Measurements from ENCODE around the gene NSDHL. TPM values are rescaled to one million over a fixed set of nuclear protein-coding genes. Genes with fewer than 3 reads are reported as not detected.
A peak's percentile ranks its signal among the peaks of the same experiment; 100 is the strongest.

NSDHL gene
- total RNA-seq, 4 donors from 2014 or later, result 1.4 to 21.0 (median 13.5) TPM

- intact Hi-C loops (cut with DNase I; ENCODE audit: low total_unique reads), result no loop called here
- no peaks in the 10 kb centered on the region for H3K36me3 ChIP-seq
- H3K4me3 ChIP-seq, result no peak overlapping the region
- in situ Hi-C loops (cut with MboI; ENCODE audit: low pct_ligation_motif_present in 1 of 4, low pct_unique_long_range_greater_than_20kb in 1 of 4, low sequenced_read_pairs in 3 of 4), result loop anchor here in 1 of 4 donors (25.0 kb wide), 1 partner anchor 1085 kb away; the partner anchor contains the start of gene CNGA2
- no peaks in the 10 kb centered on the region for H3K27me3 ChIP-seq
- 55% methylated on average over 6 of the region's 6 CpGs; no CpG with 5 or more reads in 1 of the 2 donors for WGBS, 2 donors (ENCODE audit: low coverage in 1 of 2)
- H3K9me3 ChIP-seq, result no peaks in the 10 kb centered on the region
- H3K4me1 ChIP-seq, result no peaks in the 10 kb centered on the region
- H3K27ac ChIP-seq, result no peak overlapping the region
- DNase-seq, result no peak
- no peak for TF ChIP-seq EP300 (IDR thresholded peaks at IDR 0.05; ENCODE audit: low read depth)
- no peak for TF ChIP-seq POLR2A (IDR thresholded peaks at IDR 0.05)
- TF ChIP-seq CTCF (IDR thresholded peaks at IDR 0.05), result no peak
- TF ChIP-seq POLR2AphosphoS5 (IDR thresholded peaks at IDR 0.05), result no peak
Observed at GRCh38 chrX:152822383-152823086, 8.3 kb upstream of the NSDHL start.

GRCh38 chrX:152823657-152824056, 7.2 kb upstream of the NSDHL start:
- intact Hi-C loops (cut with DNase I; ENCODE audit: low total_unique reads), result no loop called here
- H3K36me3 ChIP-seq, result no peaks in the 10 kb centered on the region
- DNase-seq, result no peak
- H3K27ac ChIP-seq, result no peak overlapping the region
- no peak for TF ChIP-seq CTCF (IDR thresholded peaks at IDR 0.05)
- TF ChIP-seq POLR2AphosphoS5 (IDR thresholded peaks at IDR 0.05), result no peak
- no peak for TF ChIP-seq POLR2A (IDR thresholded peaks at IDR 0.05)
- no peak for TF ChIP-seq EP300 (IDR thresholded peaks at IDR 0.05; ENCODE audit: low read depth)
- H3K4me1 ChIP-seq, result no peaks in the 10 kb centered on the region
- WGBS, 2 donors (ENCODE audit: low coverage in 1 of 2), result 76 to 100% methylated on average over 1 to 6 of the region's 6 CpGs
- no peaks in the 10 kb centered on the region for H3K9me3 ChIP-seq
- in situ Hi-C loops (cut with MboI; ENCODE audit: low pct_ligation_motif_present in 1 of 4, low pct_unique_long_range_greater_than_20kb in 1 of 4, low sequenced_read_pairs in 3 of 4), result loop anchor here in 1 of 4 donors (25.0 kb wide), 1 partner anchor 1086 kb away; the partner anchor contains the start of gene CNGA2
- no peak overlapping the region for H3K4me3 ChIP-seq
- no peaks in the 10 kb centered on the region for H3K27me3 ChIP-seq

GRCh38 chrX:152824841-152825374, 6.0 kb upstream of the NSDHL start:
- WGBS, 2 donors (ENCODE audit: low coverage in 1 of 2), result 63% methylated on average over 7 of the region's 7 CpGs; no CpG with 5 or more reads in 1 of the 2 donors
- TF ChIP-seq POLR2AphosphoS5 (IDR thresholded peaks at IDR 0.05), result no peak
- TF ChIP-seq CTCF (IDR thresholded peaks at IDR 0.05), result no peak
- no peak for TF ChIP-seq EP300 (IDR thresholded peaks at IDR 0.05; ENCODE audit: low read depth)
- TF ChIP-seq POLR2A (IDR thresholded peaks at IDR 0.05), result no peak
- no peak for DNase-seq
- Histone ChIP-seq H3K27me3 (no peaks in the 10 kb centered on the region), H3K27ac (no peak overlapping the region), H3K4me1 (peaks cover 0 to 3% (median 0%) of the 10 kb centered on the region in 4 donors), H3K9me3 (no peaks in the 10 kb centered on the region), H3K4me3 (no peak overlapping the region), H3K36me3 (no peaks in the 10 kb centered on the region)
- in situ Hi-C loops (cut with MboI; ENCODE audit: low pct_ligation_motif_present in 1 of 4, low pct_unique_long_range_greater_than_20kb in 1 of 4, low sequenced_read_pairs in 3 of 4), result loop anchor here in 1 of 4 donors (25.0 kb wide), 1 partner anchor 1088 kb away; the partner anchor contains the start of gene CNGA2
- intact Hi-C loops (cut with DNase I; ENCODE audit: low total_unique reads), result no loop called here

- in situ Hi-C loops (cut with MboI; ENCODE audit: low pct_ligation_motif_present in 1 of 4, low pct_unique_long_range_greater_than_20kb in 1 of 4, low sequenced_read_pairs in 3 of 4), result no loop called here
- Histone ChIP-seq H3K9me3 (no peaks in the 10 kb centered on the region), H3K4me1 (peaks cover 0 to 15% (median 5%) of the 10 kb centered on the region in 4 donors), H3K27ac (peak overlapping the region; percentile 70 to 86 (median 80)), H3K27me3 (no peaks in the 10 kb centered on the region), H3K36me3 (no peaks in the 10 kb centered on the region), H3K4me3 (peak overlapping the region; percentile 46 to 80 (median 51))
- TF ChIP-seq POLR2AphosphoS5 (IDR thresholded peaks at IDR 0.05) (no peak), EP300 (IDR thresholded peaks at IDR 0.05; ENCODE audit: low read depth) (no peak), POLR2A (IDR thresholded peaks at IDR 0.05) (no peak), CTCF (IDR thresholded peaks at IDR 0.05) (no peak)
- WGBS, 2 donors (ENCODE audit: low coverage in 1 of 2), result 39% methylated on average over 8 of the region's 10 CpGs; no CpG with 5 or more reads in 1 of the 2 donors
- intact Hi-C loops (cut with DNase I; ENCODE audit: low total_unique reads), result no loop called here
- no peak for DNase-seq
Observed at GRCh38 chrX:152831391-152831790, 528 bp downstream of the NSDHL start.

All from transverse colon (tissue), 4 donors.